Endometrium (tissue), 2 donors: ENCODE measurements around the gene SERPINF2.
"Not testable (repeated sequence)": the region's sequence is repeated elsewhere in the genome, so short reads cannot be mapped to it uniquely, and the experiment has no call there.

Experiments
- FAIRE-seq: peaks from 2 replicates; lab custom pipeline; 2012; peaks lifted over from hg19 to GRCh38; lab: Jason Lieb, UNC
- donor health status: control.
- donor health status: control.

SERPINF2 gene

DNA sequence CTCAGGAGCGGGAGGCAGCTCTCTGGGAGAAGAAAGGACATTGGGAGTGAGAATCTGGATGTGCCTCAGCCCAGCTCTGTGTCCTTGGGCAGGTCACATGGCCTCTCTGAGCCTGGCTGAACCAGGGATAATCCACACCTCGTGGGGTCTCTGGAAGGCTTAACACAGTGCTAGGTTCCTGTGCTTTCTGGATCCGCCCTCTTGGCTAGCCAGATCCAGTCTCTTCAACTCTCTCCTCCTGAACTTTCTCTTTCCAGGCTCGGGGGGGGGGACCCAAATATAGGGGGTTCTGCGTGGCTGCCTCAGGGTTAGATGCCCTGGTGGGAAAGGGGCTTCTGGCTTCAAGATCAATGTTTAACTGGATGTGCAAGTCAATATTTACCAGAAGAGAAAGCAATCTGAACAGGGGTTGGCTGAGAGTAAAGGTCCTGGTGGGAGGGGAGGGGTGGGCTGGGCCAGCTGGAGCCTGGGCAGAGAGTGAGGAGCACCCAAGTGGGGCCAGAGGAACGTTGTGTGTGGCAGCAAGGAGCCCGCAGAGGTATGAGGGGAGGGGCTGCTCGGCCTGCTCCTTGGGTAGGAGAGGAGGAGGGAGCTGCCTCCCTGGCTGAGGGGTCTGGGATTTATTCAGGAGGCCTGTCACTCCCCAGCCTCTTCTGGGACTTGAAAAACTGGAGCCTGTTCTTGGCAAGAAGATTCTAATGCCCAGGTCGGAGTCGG, at the start of gene SERPINF2:
TSS of gene SERPINF2 (plus strand) at position 501 of the 717 bp plus-strand sequence. CDS start 2,125 bp downstream, outside the sequence.
- no peak for FAIRE-seq

DNA sequence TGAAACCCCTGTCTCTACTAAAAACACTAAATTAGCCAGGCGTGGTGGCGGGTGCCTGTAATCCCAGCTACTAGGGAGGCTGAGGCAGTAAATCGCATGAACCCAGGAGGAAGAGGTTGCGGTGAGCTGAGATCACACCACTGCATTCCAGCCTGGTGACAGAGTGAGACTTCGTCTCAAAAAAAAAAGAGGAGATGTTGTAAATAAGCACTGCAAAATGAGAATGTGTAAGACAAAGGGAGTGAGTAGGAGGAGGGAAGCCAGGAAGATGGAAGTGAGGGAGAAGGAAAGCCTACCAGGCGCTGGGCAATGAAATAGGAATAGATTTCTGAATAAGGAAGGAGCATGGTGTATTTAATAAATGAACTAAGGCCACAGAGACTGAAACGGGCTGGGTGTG, 49.3 kb upstream of the SERPINF2 start:
- no peak for FAIRE-seq

DNA sequence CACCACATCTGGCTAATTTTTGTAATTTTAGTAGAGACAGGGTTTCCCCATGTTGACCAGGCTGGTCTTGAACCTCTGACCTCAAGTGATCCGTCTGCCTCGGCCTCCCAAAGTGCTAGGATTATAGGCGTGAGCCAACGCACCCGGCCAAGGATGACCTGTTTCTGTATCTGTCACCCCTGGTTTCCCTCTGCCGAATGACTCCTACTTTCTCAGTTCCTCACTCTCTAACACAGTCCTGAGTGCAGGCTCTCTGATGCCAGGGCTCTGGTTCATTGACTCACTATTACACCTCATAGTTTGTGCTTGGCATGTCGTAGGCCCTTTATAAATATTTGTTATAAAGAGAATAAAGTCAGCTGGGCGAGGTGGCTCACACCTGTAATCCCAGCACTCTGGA, 47.3 kb upstream of the SERPINF2 start:
- no peak for FAIRE-seq

- no peak for FAIRE-seq
Observed at GRCh38 chr17:1697681-1698080, 45.0 kb upstream of the SERPINF2 start.

DNA sequence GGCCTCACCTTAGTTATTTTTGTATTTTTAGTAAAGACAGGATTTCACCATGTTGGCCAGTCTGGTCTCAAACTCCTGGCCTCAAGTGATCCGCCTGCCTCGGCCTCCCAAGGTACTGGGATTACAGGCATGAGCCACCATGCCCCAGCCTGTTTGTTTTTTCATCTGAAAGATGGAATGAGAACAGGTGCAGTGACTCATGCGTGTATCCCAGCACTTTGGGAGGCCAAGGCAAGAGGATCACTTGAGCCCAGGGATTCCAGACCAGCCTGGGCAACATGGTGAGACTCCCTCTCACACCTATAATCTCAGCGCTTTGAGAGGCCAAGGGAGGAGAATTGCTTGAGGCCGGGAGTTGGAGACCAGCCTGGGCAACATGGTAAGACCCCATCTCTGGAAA, 42.8 kb upstream of the SERPINF2 start:
- FAIRE-seq: not testable (repeated sequence)

- FAIRE-seq: no peak
Observed at GRCh38 chr17:1703063-1703462, 39.6 kb upstream of the SERPINF2 start.

DNA sequence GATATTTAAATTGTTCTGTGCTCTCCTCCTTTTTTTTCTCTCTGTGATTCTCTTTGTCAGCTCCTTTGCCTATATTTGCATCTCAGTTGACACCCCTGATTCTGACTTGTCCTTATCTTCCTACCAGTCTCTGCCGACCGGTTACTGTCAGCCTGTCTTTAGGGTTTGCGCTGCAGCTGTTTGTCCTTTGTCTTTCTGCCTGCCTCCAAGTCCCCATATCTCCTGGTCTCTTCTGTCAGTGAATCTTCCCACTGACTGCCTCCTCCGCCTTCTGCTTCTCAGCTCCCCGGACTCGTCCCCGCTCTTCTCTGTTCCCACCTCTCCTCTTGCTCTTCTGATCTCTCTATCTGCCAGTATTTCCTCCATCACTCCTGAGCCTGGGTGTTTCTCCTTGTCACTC, 37.7 kb upstream of the SERPINF2 start:
- no peak for FAIRE-seq

DNA sequence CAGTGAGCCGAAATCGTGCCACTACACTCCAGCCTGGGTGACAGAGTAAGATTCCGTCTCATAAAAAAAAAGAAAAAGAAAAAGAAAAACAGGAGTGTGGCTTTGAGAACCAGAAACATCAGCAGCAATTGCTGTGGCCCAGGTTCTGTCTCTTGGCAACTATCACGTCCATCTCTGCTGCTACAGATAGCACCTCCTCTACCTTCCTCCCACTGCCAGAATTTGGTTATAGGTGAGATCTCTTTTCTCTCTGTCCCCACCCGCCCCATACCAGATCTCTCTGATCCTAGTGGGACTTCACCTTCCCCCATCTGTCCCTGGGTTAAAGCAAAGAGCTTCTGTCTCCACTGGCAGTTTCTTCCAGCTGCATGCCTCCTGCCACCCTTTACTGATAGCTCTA, 35.6 kb upstream of the SERPINF2 start:
- no peak for FAIRE-seq

DNA sequence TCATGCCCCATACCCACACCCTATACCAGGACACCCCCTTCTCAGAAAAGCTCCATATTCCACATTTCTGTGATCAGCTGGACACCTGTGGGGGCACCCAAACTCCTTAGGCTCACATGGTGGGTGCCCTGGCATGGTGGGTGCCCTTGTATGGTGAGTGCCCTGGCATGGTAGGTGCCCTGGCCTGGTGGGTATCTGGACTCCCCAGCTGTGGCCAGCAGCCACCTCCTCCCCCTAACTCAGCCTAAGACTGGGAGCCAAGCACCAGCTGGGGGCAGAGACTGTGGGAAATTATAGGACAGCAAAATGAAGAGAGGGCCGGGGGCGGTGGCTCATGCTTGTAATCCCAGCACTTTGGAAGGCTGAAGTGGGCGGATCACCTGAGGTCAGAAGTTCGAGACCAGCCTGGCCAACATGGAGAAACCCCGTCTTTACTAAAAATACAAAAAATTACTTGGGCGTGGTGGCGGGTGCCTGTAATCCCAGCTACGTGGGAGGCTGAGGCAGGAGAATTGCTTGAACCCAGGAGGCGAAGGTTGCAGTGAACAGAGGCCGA, 33.8 kb upstream of the SERPINF2 start:
- not testable (repeated sequence) for FAIRE-seq

DNA sequence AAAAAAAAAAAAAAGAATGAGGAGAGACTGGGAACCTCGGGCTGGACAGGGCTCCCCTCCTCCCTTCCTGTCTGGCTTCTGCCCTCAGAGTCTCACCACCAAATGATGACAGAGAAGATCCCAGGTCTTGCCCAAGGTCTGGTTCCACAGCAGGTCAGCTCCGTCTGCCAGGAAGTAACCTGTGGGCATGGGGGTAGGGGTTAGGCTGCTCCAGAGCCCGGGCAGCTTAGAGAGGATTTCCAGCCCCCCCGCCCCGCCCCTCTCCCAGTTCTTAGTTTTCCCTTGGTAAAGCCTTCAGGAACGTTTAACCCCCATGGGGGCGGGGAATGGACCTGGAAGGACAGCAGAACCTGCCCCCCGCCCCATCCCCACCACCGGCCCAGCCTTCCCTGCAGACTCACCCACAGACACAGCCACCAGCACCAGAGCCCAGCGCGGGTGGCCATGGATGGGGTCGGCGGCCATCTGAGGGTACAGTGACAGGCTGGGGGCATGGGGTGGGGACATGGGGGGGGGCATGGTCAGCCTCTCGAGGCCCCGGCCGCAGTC, 33.2 kb upstream of the SERPINF2 start:
- FAIRE-seq: no peak

GRCh38 chr17:1709971-1710806, 32.5 kb upstream of the SERPINF2 start, which contains the start of gene TLCD2:
Gene TLCD2 (minus strand): TSS chr17:1710377. CDS start chr17:1710242, 135 bp downstream.
- no peak for FAIRE-seq

DNA sequence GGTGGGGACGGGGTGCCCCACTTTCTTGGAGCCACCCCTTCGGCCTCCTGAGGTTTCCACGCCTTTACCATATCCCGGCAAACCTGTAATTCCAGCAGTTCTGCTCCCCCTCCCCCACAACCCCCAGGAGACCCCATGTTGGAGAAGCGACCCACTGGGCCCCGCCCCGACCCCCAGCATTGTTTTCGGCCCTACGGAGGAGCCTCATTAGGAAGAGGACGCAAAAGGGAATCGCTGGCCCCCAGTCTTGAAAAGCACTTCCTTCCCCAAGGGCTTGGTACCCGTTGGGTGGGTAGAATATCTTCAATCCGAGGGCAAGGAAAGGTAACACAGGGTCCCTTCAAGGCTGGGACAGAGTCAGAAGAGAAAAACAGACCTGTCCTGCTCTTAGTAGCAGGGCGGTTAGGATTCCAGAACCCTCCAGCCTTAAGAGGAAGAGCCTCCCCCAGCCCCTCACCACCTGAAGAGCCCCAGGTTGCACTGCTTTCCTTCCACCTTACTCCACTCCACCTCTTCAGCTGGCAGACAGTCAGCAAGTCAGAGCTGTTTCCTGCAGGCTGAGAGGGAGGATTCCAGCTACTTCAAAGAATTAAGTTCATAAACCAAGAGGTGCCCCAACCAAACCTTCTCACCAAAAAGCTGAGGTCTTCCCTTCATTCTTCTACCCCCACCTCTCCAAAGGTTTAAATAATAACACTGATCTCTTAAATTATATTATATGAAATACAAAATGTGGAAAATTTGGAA, 31.7 kb upstream of the SERPINF2 start:
- no peak for FAIRE-seq

- no peak for FAIRE-seq
Observed at GRCh38 chr17:1711804-1712203, 30.9 kb upstream of the SERPINF2 start.

DNA sequence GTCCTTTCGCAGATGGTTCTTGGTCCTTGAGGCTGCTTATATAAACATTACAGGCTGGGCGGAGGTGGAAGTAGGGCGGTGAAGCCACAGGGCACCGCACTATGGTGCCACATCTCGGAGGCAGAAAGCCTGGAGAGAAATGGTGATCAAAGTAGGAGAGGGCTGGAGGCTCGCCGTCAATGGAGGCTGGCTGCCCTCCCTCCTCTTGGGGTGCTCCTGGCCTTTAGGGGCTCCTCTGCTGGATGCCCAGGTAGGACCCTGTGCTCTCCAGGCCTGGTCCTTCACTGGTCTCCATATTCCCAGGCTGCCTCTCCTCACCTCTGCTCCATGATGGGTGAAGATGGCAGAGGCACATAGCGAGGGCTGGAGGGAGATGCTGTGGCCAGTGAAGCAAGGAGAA, 30.4 kb upstream of the SERPINF2 start:
- no peak for FAIRE-seq

- no peak for FAIRE-seq
Observed at GRCh38 chr17:1713160-1713877, 29.4 kb upstream of the SERPINF2 start.

- FAIRE-seq: no peak
Observed at GRCh38 chr17:1713878-1714426, 28.7 kb upstream of the SERPINF2 start.

DNA sequence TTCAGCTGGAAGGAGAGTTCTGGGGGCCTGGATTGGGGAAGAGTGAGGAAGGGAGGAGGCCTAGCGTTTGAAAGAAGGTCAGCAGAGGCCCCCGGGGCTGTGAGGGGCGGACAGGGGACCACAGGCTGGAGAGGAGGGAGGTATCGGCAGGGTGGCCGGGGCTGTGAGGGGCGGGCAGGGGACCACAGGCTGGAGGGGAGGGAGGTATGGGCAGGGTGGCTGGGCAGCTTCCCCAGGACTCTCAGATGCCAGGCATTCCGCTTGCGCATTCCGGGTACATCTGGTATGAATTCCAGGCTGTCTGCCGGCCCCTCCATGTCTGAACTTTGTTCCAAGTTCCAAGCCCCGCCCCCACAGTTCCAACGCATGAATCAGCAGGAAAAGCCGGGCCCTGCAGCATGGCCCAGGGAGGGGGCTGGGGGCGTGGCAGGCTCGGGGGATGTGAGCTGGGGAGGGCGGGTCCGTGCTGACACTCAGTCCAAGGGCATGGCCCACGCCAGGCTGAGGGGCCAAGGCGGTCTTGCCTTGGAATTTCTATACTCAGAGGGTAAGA, 28.2 kb upstream of the SERPINF2 start:
- FAIRE-seq: no peak

DNA sequence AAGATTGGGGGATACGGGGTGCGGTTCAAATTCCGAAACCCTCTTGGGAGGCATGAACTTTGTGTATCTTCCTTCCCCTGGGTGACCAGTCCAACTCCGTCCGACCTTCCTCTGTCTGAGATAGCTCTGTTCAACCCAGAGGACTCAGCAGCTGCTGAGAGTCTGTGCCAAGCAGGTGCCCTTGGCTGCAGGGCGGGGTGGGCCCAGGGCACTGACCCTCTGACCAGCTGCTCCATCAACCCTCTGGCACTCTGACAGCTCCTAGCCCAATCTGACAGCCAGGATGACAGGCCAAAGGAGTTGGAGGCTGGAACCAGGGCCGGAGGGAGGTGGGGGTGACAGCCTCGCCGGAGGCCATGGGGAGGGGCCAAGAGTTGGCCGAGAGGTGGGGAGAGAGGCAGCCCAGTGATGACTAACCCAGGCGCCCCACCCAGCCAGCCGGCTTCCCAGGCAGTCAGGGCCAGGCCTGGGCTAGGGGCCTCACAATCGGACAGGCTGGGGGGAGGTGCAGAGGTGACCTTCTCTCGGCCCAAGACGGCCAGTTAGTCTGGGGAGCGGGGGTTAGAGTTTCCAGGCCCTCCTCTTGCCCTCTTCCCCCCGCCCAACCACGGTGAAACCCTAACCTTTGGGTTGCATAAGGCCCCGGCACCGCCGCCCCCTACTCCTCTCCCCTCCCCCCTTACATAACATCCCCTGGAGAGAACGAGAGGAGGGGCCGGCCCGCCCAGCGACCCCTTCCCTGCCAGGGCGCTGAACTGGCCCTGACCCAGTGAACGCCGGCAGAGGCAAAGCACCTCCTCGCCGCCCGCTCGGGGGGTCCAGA, 27.5 kb upstream of the SERPINF2 start:
- FAIRE-seq: no peak

GRCh38 chr17:1715803-1716075, 26.9 kb upstream of the SERPINF2 start:
- no peak for FAIRE-seq
